ENCODE data around the gene ZNF717.
"Not testable (repeated sequence)": the region's sequence is repeated elsewhere in the genome, so short reads cannot be mapped to it uniquely, and the experiment has no call there.

Gene ZNF717
- total RNA-seq: 8.4 to 11.6 reads per million in 2 experiments

DNA sequence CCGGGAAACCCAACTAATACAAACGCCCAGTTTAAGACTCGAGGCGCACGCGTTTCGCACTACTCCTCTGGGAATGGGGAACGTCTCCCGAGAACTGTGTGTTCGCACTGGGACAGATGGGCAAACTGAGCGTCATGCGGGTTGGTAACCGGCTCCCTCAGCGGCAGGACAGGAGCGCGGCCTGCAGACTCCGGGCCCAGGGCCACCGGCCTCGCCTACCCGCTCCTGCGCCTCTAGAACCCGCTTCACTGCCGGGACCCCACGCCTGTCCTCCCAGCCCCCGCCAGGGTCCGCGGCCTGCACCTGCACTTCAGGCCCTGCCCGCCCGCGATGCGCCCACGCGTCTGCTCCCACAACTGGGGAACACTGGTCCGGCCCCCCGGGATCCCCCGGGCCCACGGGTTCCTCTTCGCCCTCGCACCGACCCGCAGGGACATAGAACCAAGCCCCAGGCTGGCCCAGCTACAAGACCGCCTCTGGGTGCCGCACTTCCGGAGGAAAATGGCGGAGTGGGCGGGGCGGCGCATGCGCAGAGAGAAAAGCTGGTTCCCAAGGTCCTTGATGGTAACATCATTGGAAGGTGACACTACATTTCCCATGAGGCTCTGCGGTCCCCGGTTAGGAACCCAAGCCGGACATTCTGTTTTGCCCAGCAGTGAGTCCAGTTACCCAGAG lies at the start of gene ZNF717:
Gene ZNF717, minus strand, starts transcription at position 469 of the 675 bp plus-strand sequence. CDS start 2,187 bp downstream, outside the sequence.
- peak; percentile 87 for DNase-seq (ENCODE audit: low read depth)

DNA sequence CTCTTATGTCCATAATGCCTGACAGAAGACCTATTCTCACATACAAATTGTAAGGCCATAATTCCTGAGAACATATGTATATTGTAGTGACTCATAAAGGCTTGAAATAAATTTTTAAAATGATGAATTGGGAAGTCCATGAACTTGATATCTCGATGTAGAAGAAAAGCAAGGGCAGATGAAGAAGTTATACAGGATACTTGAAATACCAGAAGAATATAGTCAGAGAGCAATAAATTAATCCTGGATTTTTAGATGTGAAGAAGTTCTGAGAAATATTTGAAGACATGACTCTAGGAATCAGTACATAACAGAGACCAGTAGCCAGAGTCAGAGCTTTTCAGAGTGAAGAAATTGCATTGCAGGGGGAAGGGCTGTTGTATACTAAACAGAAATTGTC lies 45.7 kb upstream of the ZNF717 start:
- not testable (repeated sequence) for DNase-seq (ENCODE audit: low read depth)

DNA sequence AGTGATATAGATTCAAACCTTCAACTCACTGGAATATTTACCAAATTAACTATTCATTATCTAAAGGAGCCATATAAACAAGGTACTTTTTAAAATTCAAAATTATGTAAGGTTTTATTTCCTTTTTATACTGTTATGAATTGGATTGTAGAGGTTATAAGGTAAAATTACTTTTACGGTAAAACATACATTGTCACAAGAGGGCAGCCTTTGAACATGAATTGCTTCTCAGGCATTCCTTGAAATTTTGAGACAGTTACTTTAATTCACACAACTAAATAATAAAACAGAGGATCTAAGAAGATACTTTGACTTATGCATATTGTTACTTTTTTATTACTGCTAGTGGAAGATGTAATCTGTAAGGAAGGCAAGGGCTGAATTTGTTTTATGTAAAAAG lies 32.7 kb upstream of the ZNF717 start:
- not testable (repeated sequence) for DNase-seq (ENCODE audit: low read depth)

DNA sequence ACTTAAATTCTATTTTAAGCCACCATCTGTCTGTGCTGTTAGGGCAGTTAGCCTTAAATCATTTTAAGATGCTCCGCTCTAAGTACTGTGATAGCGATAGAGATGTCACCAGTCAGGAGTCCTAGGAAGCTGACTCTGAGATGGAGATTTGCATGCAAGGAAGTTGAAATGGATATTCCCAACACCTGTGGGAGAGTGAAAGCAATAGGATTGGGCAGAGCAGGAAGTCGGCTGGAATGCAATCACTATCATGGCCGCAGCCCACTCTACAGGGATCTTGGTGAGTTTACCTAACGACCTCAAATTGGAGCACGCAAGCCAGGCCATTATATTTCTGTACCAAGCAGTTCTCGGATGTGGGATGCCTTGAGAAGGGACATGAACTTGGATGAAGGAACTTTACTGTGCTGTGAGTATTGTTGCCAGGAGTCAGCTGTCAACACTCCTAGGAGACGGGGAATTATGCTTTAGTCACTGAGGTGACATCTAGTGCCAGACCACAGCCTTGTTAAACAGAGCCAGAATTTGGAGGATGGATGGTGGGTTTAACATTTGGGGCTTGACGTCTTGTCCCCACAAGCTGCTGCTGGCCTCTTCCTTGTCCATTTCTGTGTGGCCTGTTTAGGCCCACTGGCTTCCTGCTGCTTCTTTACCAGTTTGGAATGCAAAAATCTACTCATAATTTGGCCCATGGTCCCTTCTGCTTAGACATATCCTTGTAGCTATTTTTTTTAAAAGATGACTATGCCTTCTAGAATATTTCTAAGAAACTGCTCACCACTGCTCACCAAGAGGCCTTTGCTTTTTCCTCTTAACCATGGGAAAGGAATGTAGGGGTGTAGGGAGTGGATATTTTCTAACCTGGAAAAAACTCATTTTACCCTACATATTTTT lies 31.2 kb upstream of the ZNF717 start:
- DNase-seq (ENCODE audit: low read depth): not testable (repeated sequence)

DNA sequence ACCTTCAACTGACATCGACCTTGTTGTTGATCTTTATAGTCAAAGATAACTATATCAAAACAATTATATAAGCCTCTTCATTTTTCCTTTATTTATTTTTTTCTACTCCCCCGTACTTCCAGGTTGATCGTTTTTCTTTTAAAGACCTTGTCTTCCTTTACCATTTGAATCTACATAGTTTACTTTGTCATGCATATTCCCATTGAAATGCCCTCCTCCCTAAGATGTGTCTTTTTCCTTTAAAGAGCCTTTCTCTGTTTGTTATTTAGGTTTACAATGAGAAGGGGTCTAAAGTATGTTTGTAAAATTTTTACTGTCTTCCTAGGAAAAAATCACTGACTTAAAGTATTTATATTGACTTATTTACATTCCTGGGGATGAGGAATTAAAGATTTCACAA lies 29.4 kb upstream of the ZNF717 start:
- DNase-seq (ENCODE audit: low read depth): no peak

DNA sequence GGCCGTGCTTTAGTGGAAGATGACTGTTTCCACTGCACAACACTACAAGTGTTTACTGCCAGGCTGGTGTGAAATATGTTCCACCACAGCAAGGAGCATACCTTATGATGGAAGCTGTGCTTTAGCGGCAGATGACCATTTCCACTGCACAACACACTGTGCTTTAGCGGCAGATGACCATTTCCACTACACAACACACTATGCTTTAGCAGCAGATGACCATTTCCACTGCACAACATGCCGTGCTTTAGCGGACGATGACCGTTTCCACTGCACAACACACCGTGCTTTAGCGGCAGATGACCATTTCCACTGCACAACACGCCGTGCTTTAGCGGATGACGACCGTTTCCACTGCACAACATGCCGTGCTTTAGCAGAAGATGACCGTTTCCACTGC lies 2.8 kb downstream of the ZNF717 start:
- no peak for DNase-seq (ENCODE audit: low read depth)

DNA sequence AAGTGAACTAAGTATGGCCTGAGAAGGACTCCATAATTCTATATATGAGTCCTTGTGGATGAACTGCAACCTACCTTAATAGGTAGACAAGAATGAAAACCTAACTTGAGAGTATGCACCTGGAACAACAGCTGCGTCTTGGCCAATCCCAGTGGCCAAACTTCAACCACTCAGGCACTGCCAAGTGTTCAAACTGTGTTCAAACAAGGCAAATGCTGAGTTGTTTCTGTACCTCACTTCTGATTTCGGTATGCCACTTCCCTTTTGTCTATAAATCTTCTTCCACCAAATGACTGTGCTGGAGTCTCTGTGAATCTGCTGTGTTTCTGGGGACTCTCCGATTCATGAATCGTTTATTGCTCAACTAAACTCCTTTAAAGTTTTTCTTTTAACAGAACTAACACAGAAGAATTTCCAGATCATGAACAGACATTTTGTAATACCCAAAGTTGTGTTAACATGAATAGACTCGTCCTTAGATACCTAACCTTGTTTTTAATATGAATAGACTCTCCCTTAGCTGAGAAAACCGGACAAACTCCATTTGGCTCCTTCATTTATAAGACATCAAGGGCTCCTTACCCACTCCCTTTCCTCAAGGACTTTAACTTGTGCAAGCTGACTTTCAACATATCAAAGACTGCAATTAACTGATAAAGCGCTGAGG lies 4.1 kb downstream of the ZNF717 start:
- DNase-seq (ENCODE audit: low read depth): no peak

DNA sequence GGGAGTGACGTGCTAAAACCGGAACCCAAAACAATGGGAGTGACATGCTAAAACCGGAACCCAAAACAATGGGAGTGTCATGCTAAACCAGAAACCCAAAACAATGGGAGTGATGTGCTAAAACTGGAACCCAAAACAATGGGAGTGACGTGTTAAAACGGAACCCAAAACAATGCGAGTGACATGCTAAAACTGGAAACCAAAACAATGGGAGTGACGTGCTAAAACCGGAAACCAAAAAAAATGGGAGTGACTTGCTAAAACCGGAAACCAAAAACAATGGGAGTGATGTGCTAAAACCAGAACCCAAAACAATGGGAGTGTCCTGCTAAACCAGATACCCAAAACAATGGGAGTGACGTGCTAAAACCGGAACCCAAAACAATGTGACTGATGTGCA lies 7.6 kb downstream of the ZNF717 start:
- DNase-seq (ENCODE audit: low read depth): not testable (repeated sequence)

DNA sequence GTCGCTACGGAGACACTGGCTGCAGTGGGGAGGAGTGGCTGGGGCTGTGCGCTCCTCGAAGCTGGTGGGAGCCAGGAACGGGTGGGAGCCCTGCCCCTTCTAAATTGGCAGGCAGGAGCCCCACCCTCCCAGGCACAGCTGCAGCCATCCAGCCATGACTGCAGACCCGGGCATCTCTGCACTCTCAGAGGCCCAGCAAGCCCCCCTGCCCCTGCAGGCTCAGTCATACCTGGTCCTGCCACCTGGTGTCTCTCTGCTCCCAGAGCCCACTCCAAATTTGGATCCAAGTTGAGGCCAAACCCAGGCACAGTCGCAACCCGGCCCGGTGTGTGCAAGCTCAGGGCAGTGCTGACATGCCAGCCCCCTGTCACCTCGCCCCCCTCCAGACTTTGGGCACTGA lies 13.7 kb downstream of the ZNF717 start:
- not testable (repeated sequence) for DNase-seq (ENCODE audit: low read depth)

DNA sequence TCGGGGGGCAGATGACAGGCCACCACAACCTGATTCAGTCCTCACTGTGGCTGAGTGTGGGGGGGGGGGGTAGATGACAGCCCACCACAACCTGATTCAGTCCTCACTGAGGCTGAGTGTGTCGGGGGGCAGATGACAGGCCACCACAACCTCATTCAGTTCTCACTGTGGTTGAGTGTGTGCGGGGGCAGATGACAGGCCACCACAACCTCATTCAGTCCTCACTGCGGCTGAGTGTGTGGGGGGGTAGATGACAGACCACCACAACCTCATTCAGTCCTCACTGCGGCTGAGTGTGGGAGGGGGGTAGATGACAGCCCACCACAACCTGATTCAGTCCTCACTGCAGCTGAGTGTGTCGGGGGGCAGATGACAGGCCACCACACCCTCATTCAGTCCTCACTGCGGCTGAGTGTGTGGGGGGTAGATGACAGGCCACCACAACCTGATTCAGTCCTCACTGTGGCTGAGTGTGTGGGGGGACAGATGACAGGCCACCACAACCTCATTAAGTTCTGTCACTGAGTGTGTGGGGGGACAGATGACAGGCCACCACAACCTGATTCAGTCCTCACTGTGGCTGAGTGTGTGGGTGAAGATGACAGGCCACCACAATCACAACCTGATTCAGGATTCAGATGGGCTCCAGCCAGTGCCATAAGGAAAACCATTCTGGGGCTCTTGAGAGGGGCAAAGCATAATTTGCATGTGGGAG lies 16.9 kb downstream of the ZNF717 start:
- no peak for DNase-seq (ENCODE audit: low read depth)

DNA sequence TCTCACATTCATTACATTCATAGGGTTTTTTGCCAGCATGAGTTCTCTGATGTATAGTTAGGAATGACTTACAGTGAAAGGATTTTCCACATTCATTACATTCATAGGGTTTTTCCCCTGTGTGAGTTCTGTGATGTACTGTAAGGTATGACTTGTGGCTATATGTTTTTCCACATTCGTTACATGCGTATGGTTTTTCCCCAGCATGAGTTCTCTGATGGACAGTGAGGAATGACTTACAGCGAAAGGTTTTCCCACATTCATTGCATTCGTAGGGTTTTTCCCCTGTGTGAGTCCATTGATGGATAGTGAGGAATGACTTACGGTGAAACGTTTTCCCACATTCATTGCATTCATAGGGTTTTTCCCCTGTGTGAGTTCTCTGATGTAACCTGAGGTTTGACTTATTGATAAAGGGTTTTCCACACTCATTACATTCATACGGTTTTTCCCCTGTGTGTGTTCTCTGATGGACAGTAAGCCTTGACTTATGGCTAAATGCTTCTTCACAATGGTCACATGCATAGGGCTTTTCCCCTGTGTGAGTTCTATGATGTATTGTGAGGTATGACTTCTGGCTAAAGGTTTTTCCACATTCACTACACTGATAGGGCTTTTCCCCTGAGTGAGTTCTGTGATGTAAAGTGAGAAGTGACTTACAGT lies 47.4 kb downstream of the ZNF717 start:
- DNase-seq (ENCODE audit: low read depth): no peak

DNA sequence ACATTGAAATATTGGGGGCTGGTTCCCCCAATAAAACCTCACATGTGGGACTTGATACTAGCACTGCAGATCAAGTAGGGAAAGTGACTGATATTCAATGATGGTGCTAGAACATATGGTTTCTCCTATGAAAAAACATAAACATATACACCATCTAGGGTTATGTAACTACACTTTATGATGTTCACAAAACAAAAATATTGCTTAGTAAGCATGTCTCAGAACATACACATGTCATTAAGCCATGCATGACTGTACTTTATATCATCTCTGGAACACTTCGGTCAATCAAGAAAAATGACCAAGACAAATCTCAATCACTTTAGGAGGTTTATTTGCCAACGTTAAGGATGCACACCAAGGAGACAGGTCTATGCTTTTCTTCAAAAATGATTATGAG lies 57.4 kb downstream of the ZNF717 start:
- DNase-seq (ENCODE audit: low read depth): no peak

DNA sequence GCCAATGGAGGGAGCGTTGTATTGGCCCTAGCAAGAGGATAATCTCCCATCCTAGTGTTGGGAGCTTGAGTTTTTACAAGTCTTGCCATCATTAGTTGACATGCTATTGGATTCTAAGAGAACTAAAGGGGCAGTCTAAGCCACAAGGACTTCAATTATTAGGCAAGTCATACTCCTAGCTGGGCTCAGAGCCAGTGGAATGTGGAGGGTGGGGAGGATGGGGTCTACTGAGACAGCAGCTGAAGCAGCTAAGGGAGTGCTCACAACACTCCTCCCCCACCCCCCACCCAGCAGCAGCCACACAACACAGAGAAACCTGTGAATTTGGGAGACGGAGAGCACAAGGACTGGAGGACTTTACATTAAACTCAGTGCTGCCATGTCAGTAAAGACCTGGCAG lies 93.3 kb downstream of the ZNF717 start:
- DNase-seq (ENCODE audit: low read depth): no peak

DNA sequence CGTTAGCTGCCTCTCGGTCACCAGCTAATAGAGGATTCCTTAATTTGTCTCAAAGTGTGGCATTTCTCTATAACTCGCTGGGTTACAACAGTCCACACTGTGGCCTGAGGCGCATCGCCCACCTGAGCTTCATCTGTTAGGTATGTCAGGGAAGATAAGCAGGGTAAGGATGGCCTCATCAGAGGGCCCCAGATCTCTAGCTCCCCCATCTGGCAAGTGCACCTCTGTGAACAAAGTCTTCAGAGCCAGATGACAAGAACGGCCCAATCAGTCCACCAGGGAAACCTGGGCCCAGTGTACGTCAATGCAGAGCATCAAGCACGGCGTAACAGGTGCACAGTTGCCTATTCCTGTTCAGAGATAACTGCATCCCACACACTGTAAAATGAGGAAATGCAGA lies 98.0 kb downstream of the ZNF717 start:
- DNase-seq (ENCODE audit: low read depth): no peak
